HCT116 (cell line): ENCODE results near the gene PLCB1. TPM values are rescaled to one million over a fixed set of nuclear protein-coding genes. Genes with fewer than 3 reads are reported as not detected.

Experiments
- ATAC-seq: fragments of 200-7000 bp; cut with Tn5 transposase; 2 replicates; pipeline ENCODE4 v1.9.1; 2020; ENCODE audit warnings: mild to moderate bottlenecking, moderate library complexity
- BruUV-seq: library from RNA; stranded (reverse); fragments of 400-500 nt; replicated peaks from 2 replicates; lab custom pipeline; 2021; lab: Mats Ljungman, UMichigan
- CTCF ChIA-PET: fragments of 300-600 bp; sonication (Branson Sonifier 250); formaldehyde crosslinking; loops from one replicate; lab custom pipeline; 2021; ENCODE audit warnings: antibody characterized with exemption; lab: Charles Lee
- POLR2A ChIA-PET: fragments of 300-600, 350-600 bp; sonication (Branson Sonifier 250); formaldehyde crosslinking; loops from one replicate; lab custom pipeline; 2021; ENCODE audit warnings: antibody characterized with exemption; lab: Charles Lee
- RAD21 ChIA-PET, 2 experiments: fragments of 300-600 bp; sonication (Branson Sonifier 250); formaldehyde crosslinking; loops; one replicate each; lab custom pipeline; 2023; ENCODE audit warnings: low total read pairs in 2 of 2; ENCODE audit not compliant: uncharacterized antibody in 2 of 2, unreplicated experiment in 2 of 2, low non-redundant PET in 1 of 2; lab: Charles Lee
- DNase-seq: peaks from one replicate; pipeline ENCODE4 v3.0.0-alpha.2; 2010; ENCODE audit warnings: low read depth, low spot score
- H2AFZ ChIP-seq: fragments of 200-600 bp; shearing (Covaris generic), sonication (generic); 2 replicates; pipeline ENCODE4 v1.6.1; 2017; ENCODE audit warnings: low read depth, mixed run types, mixed read lengths, antibody characterized with exemption, low read length; ENCODE audit not compliant: poor library complexity, severe bottlenecking
- H3K27ac ChIP-seq: 2 replicates; pipeline ENCODE4 v1.5.1; 2012; ENCODE audit warnings: low read depth, low read length
- H3K27me3 ChIP-seq: fragments of 200-600 bp; sonication (generic); 2 replicates; pipeline ENCODE4 v1.6.1; 2016; ENCODE audit warnings: mixed run types, low read length, mixed read lengths; ENCODE audit not compliant: insufficient read depth
- H3K36me3 ChIP-seq, 2 experiments: fragments of 200-500 bp in 1 of 2; fragments of 200-600 bp in 1 of 2; sonication (Bioruptor generic) in 1 of 2; sonication (generic) in 1 of 2; 2 replicates each; pipeline versions ENCODE4 v1.5.1 to v1.6.1; 2014 to 2016; ENCODE audit warnings: low read length in 2 of 2, inconsistent platforms in 1 of 2, mixed read lengths in 1 of 2, mixed run types in 1 of 2; ENCODE audit not compliant: insufficient read depth in 2 of 2, control insufficient read depth in 1 of 2
- H3K4me1 ChIP-seq, 2 experiments: fragments of 200-600 bp in 1 of 2; sonication (generic) in 1 of 2; 2 replicates each; pipeline versions ENCODE4 v1.5.1 to v1.6.1; 2012 to 2017; ENCODE audit warnings: low read length in 2 of 2, inconsistent platforms in 1 of 2, mild to moderate bottlenecking in 1 of 2, mixed read lengths in 1 of 2, mixed run types in 1 of 2, moderate library complexity in 1 of 2; ENCODE audit not compliant: insufficient read depth in 2 of 2, control insufficient read depth in 1 of 2
- H3K4me2 ChIP-seq: fragments of 200-600 bp; sonication (generic); 2 replicates; pipeline ENCODE4 v1.6.1; 2017; ENCODE audit warnings: mixed run types, low read length, mixed read lengths
- H3K4me3 ChIP-seq, 2 experiments: fragments of 200-600 bp in 1 of 2; sonication (generic) in 1 of 2; replicated peaks in 1 of 2; 2 replicates each; pipeline ENCODE4 v1.5.1; 2011 to 2016; ENCODE audit warnings: low read length in 2 of 2, control low read depth in 1 of 2, low read depth in 1 of 2, mild to moderate bottlenecking in 1 of 2, mixed read lengths in 1 of 2, mixed run types in 1 of 2
- H3K79me2 ChIP-seq: fragments of 200-600 bp; sonication (generic); 2 replicates; pipeline ENCODE4 v1.6.1; 2017; ENCODE audit warnings: mild to moderate bottlenecking, mixed run types, low read length, moderate library complexity, mixed read lengths; ENCODE audit not compliant: insufficient read depth
- H3K9ac ChIP-seq: fragments of 200-600 bp; sonication (generic); 2 replicates; pipeline ENCODE4 v1.6.1; 2016; ENCODE audit warnings: low read length, mixed read lengths
- H3K9me2 ChIP-seq: fragments of 200-600 bp; sonication (generic), shearing (Covaris generic); 2 replicates; pipeline ENCODE4 v1.6.1; 2017; ENCODE audit warnings: mixed run types, mild to moderate bottlenecking, moderate library complexity; ENCODE audit not compliant: insufficient read depth
- H3K9me3 ChIP-seq, 2 experiments: fragments of 200-500 bp in 1 of 2; fragments of 200-600 bp in 1 of 2; sonication (Bioruptor generic) in 1 of 2; sonication (generic) in 1 of 2; 2 replicates each; pipeline ENCODE4 v1.6.1; 2014 to 2017; ENCODE audit warnings: low read length in 2 of 2, mixed read lengths in 2 of 2, inconsistent platforms in 1 of 2, low read depth in 1 of 2, mild to moderate bottlenecking in 1 of 2, mixed run types in 1 of 2, moderate library complexity in 1 of 2; ENCODE audit not compliant: control insufficient read depth in 1 of 2, insufficient read depth in 1 of 2
- H4K20me1 ChIP-seq: fragments of 200-600 bp; sonication (generic), shearing (Covaris generic); 2 replicates; pipeline ENCODE4 v1.6.1; 2017; ENCODE audit warnings: mixed run types, mild to moderate bottlenecking, moderate library complexity; ENCODE audit not compliant: insufficient read depth
- CBX3 ChIP-seq: IDR thresholded peaks from 2 replicates; pipeline ENCODE4 v1.6.1; 2012; ENCODE audit warnings: low read depth
- CEBPB ChIP-seq: IDR thresholded peaks from 2 replicates; pipeline ENCODE4 v1.6.1; 2012; ENCODE audit warnings: low read depth
- EGR1 ChIP-seq: IDR thresholded peaks from 2 replicates; pipeline ENCODE4 v1.6.1; 2012; ENCODE audit warnings: low read depth
- EZH2 ChIP-seq: fragments of 200-600 bp; sonication (generic); IDR thresholded peaks from 2 replicates; pipeline ENCODE4 v1.6.1; 2017; ENCODE audit warnings: antibody characterized with exemption, mixed run types
- EZH2phosphoT487 ChIP-seq: fragments of 200-600 bp; IDR thresholded peaks from 2 replicates; pipeline ENCODE4 v1.6.1; 2018; ENCODE audit warnings: antibody characterized with exemption, borderline replicate concordance
- FOSL1 ChIP-seq: IDR thresholded peaks from 2 replicates; pipeline ENCODE4 v1.6.1; 2012; ENCODE audit warnings: low read depth
- JUND ChIP-seq: IDR thresholded peaks from 2 replicates; pipeline ENCODE4 v1.6.1; 2012
- POLR2A ChIP-seq: IDR thresholded peaks from 2 replicates; pipeline ENCODE4 v1.7.0; 2011; ENCODE audit warnings: borderline replicate concordance; ENCODE audit not compliant: insufficient read depth, insufficient read length; ENCODE audit errors: extremely low read depth
- POLR2AphosphoS5 ChIP-seq: IDR thresholded peaks from 2 replicates; pipeline ENCODE4 v1.6.1; 2011; ENCODE audit warnings: mild to moderate bottlenecking, low read depth, low read length, moderate library complexity
- RAD21 ChIP-seq: IDR thresholded peaks from 2 replicates; pipeline ENCODE4 v1.6.1; 2012; ENCODE audit warnings: low read depth, mild to moderate bottlenecking
- REST ChIP-seq: IDR thresholded peaks from 2 replicates; pipeline ENCODE4 v1.6.1; 2012; ENCODE audit warnings: low read depth
- SIN3A ChIP-seq: IDR thresholded peaks from 2 replicates; pipeline ENCODE4 v1.6.1; 2012; ENCODE audit warnings: low read depth
- SRF ChIP-seq: IDR thresholded peaks from 2 replicates; pipeline ENCODE4 v1.6.1; 2012; ENCODE audit warnings: low read depth
- TCF7L2 ChIP-seq: IDR thresholded peaks from 2 replicates; pipeline ENCODE4 v1.7.0; 2011; ENCODE audit warnings: borderline replicate concordance, inconsistent platforms; ENCODE audit not compliant: insufficient read depth, insufficient read length; ENCODE audit errors: extremely low read depth
- YY1 ChIP-seq: IDR thresholded peaks from 2 replicates; pipeline ENCODE4 v1.6.1; 2011; ENCODE audit warnings: low read length, low read depth, moderate library complexity, mild to moderate bottlenecking; ENCODE audit not compliant: insufficient replicate concordance; ENCODE audit errors: extremely low read depth
- ZBTB33 ChIP-seq: IDR thresholded peaks from 2 replicates; pipeline ENCODE4 v1.6.1; 2011; ENCODE audit warnings: mild to moderate bottlenecking, low read length, moderate library complexity; ENCODE audit not compliant: insufficient replicate concordance; ENCODE audit errors: extremely low read depth
- ZNF274 ChIP-seq: fragments of 200-500 bp; sonication (Bioruptor generic); IDR thresholded peaks from 2 replicates; pipeline ENCODE4 v1.6.1; 2014; ENCODE audit warnings: mild to moderate bottlenecking, low read depth, low read length, inconsistent platforms
- intact Hi-C: fragments of 100-400 bp; cut with micrococcal nuclease; formaldehyde crosslinking; loops from 2 replicates; pipeline ENCODE4 v1.10.0; 2022
- total RNA-seq: library from RNA; stranded (reverse); gene quantifications from one replicate; pipeline ENCODE4 v1.2.1, GENCODE V29; 2021; ENCODE audit not compliant: unreplicated experiment
- TF ChIP-seq, protein P1 (sequence below), 3 experiments: fragments of 200-600 bp in 1 of 3; sonication (generic) in 1 of 3; IDR thresholded peaks in 2 of 3; conservative IDR thresholded peaks in 1 of 3; 2 replicates each; pipeline ENCODE4 v1.5.1; 2012 to 2017; ENCODE audit warnings: low read depth in 2 of 3, low read length in 2 of 3, antibody characterized with exemption in 1 of 3, borderline replicate concordance in 1 of 3, control low read depth in 1 of 3, mild to moderate bottlenecking in 1 of 3, mixed read lengths in 1 of 3, mixed run types in 1 of 3, moderate library complexity in 1 of 3; ENCODE audit not compliant: insufficient read depth in 1 of 3

Gene PLCB1
- total RNA-seq, 1 experiment from 2014 or later: 15.8 TPM

DNA sequence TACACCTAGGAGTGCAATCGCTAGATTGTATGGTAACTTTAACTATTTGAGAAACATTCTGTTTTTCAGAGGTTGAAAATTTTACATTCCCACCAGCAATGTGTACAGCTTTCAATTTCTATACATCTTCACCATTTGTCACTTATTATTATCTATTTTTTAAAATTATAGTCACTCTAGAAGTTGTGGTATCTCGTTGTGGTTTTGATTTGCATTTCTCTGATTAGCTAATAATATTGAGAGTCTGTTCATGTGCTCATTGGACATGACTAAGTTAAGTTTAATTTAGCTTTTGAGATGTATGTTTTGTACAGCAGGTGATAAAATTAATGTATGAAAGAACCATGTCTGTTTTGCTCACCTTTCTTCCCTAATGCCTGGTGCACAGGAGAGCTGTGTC, 34.8 kb upstream of the PLCB1 start:
- Histone ChIP-seq H3K9ac (no peak overlapping the region), H3K9me3 (no peaks in the 10 kb centered on the region), H3K36me3 (no peaks in the 10 kb centered on the region), H3K4me3 (no peak overlapping the region), H4K20me1 (no peaks in the 10 kb centered on the region), H3K9me2 (no peaks in the 10 kb centered on the region), H3K79me2 (no peaks in the 10 kb centered on the region), H3K27me3 (no peaks in the 10 kb centered on the region), H3K4me2 (no peak overlapping the region), H3K4me1 (no peaks in the 10 kb centered on the region), H3K27ac (no peak overlapping the region), H2AFZ (no peak overlapping the region)
- TF ChIP-seq POLR2AphosphoS5 (no peak), EGR1 (no peak), TCF7L2 (no peak), YY1 (no peak), CEBPB (no peak), REST (no peak), ZNF274 (no peak), RAD21 (no peak), ZBTB33 (no peak), FOSL1 (no peak), CBX3 (no peak), SRF (no peak), SIN3A (no peak), EZH2phosphoT487 (no peak), JUND (no peak), EZH2 (no peak), POLR2A (no peak)
- TF ChIP-seq, protein P1, sequence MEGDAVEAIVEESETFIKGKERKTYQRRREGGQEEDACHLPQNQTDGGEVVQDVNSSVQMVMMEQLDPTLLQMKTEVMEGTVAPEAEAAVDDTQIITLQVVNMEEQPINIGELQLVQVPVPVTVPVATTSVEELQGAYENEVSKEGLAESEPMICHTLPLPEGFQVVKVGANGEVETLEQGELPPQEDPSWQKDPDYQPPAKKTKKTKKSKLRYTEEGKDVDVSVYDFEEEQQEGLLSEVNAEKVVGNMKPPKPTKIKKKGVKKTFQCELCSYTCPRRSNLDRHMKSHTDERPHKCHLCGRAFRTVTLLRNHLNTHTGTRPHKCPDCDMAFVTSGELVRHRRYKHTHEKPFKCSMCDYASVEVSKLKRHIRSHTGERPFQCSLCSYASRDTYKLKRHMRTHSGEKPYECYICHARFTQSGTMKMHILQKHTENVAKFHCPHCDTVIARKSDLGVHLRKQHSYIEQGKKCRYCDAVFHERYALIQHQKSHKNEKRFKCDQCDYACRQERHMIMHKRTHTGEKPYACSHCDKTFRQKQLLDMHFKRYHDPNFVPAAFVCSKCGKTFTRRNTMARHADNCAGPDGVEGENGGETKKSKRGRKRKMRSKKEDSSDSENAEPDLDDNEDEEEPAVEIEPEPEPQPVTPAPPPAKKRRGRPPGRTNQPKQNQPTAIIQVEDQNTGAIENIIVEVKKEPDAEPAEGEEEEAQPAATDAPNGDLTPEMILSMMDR (IDR thresholded peaks at IDR 0.05 in 2 of 3, conservative IDR thresholded peaks at IDR 0.05 in 1 of 3; ENCODE audit: borderline replicate concordance in 1 of 3, insufficient read depth in 1 of 3, low read depth in 2 of 3, low read length in 2 of 3): no peak
- ChIA-PET RAD21 (no interaction called here), CTCF (interaction anchor here (3.6 kb wide), 1 partner anchor 14 kb away, joined by 13 read pairs; no protein-coding TSS in a partner anchor), POLR2A (no interaction called here)
- DNase-seq (no peak), ATAC-seq (no peak)
- intact Hi-C loops: no loop called here
- BruUV-seq: no TSS peak
